Liver (tissue), 9 donors: Measurements from ENCODE around the gene TXNRD2. TPM values are rescaled to one million over a fixed set of nuclear protein-coding genes. Genes with fewer than 3 reads are reported as not detected.

ENCODE experiments used
- DNase-seq: peaks from one replicate; pipeline ENCODE4 v3.0.0-alpha.2; 2017; ENCODE audit warnings: low spot score
- H3K27ac ChIP-seq, 2 donors: one replicate each; pipeline ENCODE4 v1.7.0; 2013; ENCODE audit warnings: inconsistent platforms in 2 of 2, low read length in 2 of 2, control low read depth in 1 of 2, low read depth in 1 of 2, mild to moderate bottlenecking in 1 of 2
- H3K27me3 ChIP-seq, 4 donors: one replicate each; pipeline versions ENCODE4 v1.6.1 to v1.7.0; 2013; ENCODE audit warnings: low read length in 3 of 4, inconsistent platforms in 1 of 4, mild to moderate bottlenecking in 1 of 4, moderate library complexity in 1 of 4; ENCODE audit not compliant: control insufficient read depth in 4 of 4, insufficient read depth in 4 of 4
- H3K36me3 ChIP-seq, 4 donors: one replicate each; pipeline versions ENCODE4 v1.6.1 to v1.7.0; 2013; ENCODE audit warnings: low read length in 3 of 4, mild to moderate bottlenecking in 3 of 4, low read depth in 1 of 4, moderate library complexity in 1 of 4; ENCODE audit not compliant: control insufficient read depth in 4 of 4, insufficient read depth in 3 of 4
- H3K4me1 ChIP-seq, 4 donors: one replicate each; pipeline versions ENCODE4 v1.6.1 to v1.7.0; 2013; ENCODE audit warnings: low read length in 3 of 4, mild to moderate bottlenecking in 3 of 4, moderate library complexity in 1 of 4; ENCODE audit not compliant: control insufficient read depth in 4 of 4, insufficient read depth in 4 of 4
- H3K4me3 ChIP-seq, 3 donors: one replicate each; pipeline versions ENCODE4 v1.6.1 to v1.7.0; 2013; ENCODE audit warnings: low read length in 3 of 3, control low read depth in 1 of 3, low read depth in 1 of 3, mild to moderate bottlenecking in 1 of 3
- H3K9ac ChIP-seq, 2 donors: one replicate each; pipeline ENCODE4 v1.7.0; 2013; ENCODE audit warnings: low read length in 2 of 2, mild to moderate bottlenecking in 2 of 2, moderate library complexity in 2 of 2, control low read depth in 1 of 2, low read depth in 1 of 2
- H3K9me3 ChIP-seq, 4 donors: one replicate each; pipeline versions ENCODE4 v1.6.1 to v1.7.0; 2013; ENCODE audit warnings: low read length in 3 of 4; ENCODE audit not compliant: control insufficient read depth in 4 of 4
- ATF3 ChIP-seq: IDR thresholded peaks from 2 replicates; pipeline ENCODE4 v1.6.1; 2016; ENCODE audit warnings: antibody characterized with exemption
- EGR1 ChIP-seq, 2 donors: IDR thresholded peaks; 2 replicates each; pipeline ENCODE4 v1.6.1; 2016 to 2018; ENCODE audit warnings: antibody characterized with exemption in 2 of 2, low read depth in 2 of 2
- FOXA1 ChIP-seq: IDR thresholded peaks from 2 replicates; pipeline ENCODE4 v1.6.1; 2016; ENCODE audit warnings: antibody characterized with exemption
- FOXA2 ChIP-seq: IDR thresholded peaks from 2 replicates; pipeline ENCODE4 v1.6.1; 2016; ENCODE audit warnings: antibody characterized with exemption
- GABPA ChIP-seq, 2 donors: IDR thresholded peaks in 1 of 2; conservative IDR thresholded peaks in 1 of 2; 2 replicates each; pipeline ENCODE4 v1.6.1; 2016; ENCODE audit warnings: antibody characterized with exemption in 2 of 2, mild to moderate bottlenecking in 1 of 2, moderate library complexity in 1 of 2
- HNF4A ChIP-seq, 2 donors: conservative IDR thresholded peaks; 2 replicates each; pipeline ENCODE4 v1.6.1; 2016; ENCODE audit warnings: antibody characterized with exemption in 2 of 2, mild to moderate bottlenecking in 2 of 2
- HNF4G ChIP-seq: IDR thresholded peaks from 2 replicates; pipeline ENCODE4 v1.6.1; 2016; ENCODE audit warnings: antibody characterized with exemption
- JUND ChIP-seq, 2 donors: IDR thresholded peaks; 2 replicates each; pipeline ENCODE4 v1.6.1; 2016; ENCODE audit warnings: antibody characterized with exemption in 2 of 2
- NR2F2 ChIP-seq: IDR thresholded peaks from 2 replicates; pipeline ENCODE4 v1.6.1; 2016; ENCODE audit warnings: antibody characterized with exemption
- RXRA ChIP-seq, 2 donors: IDR thresholded peaks; 2 replicates each; pipeline ENCODE4 v1.6.1; 2017 to 2018; ENCODE audit warnings: antibody characterized with exemption in 2 of 2, mild to moderate bottlenecking in 1 of 2
- SP1 ChIP-seq: IDR thresholded peaks from 2 replicates; pipeline ENCODE4 v1.6.1; 2018; ENCODE audit warnings: antibody characterized with exemption, mild to moderate bottlenecking
- TAF1 ChIP-seq: conservative IDR thresholded peaks from 2 replicates; pipeline ENCODE4 v1.6.1; 2016; ENCODE audit warnings: antibody characterized with exemption, mild to moderate bottlenecking
- YY1 ChIP-seq: IDR thresholded peaks from 2 replicates; pipeline ENCODE4 v1.6.1; 2016; ENCODE audit warnings: antibody characterized with exemption, mild to moderate bottlenecking
- WGBS: extraction: QIAGEN DNeasy Blood & Tissue Kit; methylation state at CpG from one replicate; pipeline ENCODE4 v1.1.7; 2013; 5-methylcytosine and 5-hydroxymethylcytosine counted together
- polyA plus RNA-seq, 2 donors: library from polyadenylated mRNA; stranded (reverse) in 1 of 2; unstranded in 1 of 2; fragments of 200-250 nt in 1 of 2; fragments of >200 nt in 1 of 2; fragmentation: Nextera tagmentation in 1 of 2; extraction: Ambion mirVana in 1 of 2; gene quantifications; one replicate each; pipeline versions ENCODE4 v1.2.1 to v1.2.3, GENCODE V29; 2013 to 2015
- total RNA-seq, 2 donors: library from RNA; depleted of rRNA; stranded (reverse); fragments of >200 nt; gene quantifications; one replicate each; pipeline ENCODE4 v1.2.3, GENCODE V29; 2014
- TF ChIP-seq, protein P1 (sequence below): fragments of 150-350 bp; IDR thresholded peaks from 2 replicates; pipeline ENCODE4 v1.5.1; 2017; ENCODE audit warnings: improper control_type of control experiment, low read depth, low read length; ENCODE audit not compliant: missing input control
- TF ChIP-seq, protein P2 (sequence below): IDR thresholded peaks from 2 replicates; pipeline ENCODE4 v1.6.1; 2016; ENCODE audit warnings: antibody characterized with exemption
- TF ChIP-seq, protein P3 (sequence below): IDR thresholded peaks from 2 replicates; pipeline ENCODE4 v1.6.1; 2016; ENCODE audit warnings: antibody characterized with exemption, mild to moderate bottlenecking
- donor health status: healthy.
- donor health status: healthy.
- donor health status: healthy.
- donor health status: healthy.
- donor health status: healthy.

Gene TXNRD2
- total and polyA plus RNA-seq, 4 donors, result 22.2 to 41.3 (median 33.6) TPM

DNA sequence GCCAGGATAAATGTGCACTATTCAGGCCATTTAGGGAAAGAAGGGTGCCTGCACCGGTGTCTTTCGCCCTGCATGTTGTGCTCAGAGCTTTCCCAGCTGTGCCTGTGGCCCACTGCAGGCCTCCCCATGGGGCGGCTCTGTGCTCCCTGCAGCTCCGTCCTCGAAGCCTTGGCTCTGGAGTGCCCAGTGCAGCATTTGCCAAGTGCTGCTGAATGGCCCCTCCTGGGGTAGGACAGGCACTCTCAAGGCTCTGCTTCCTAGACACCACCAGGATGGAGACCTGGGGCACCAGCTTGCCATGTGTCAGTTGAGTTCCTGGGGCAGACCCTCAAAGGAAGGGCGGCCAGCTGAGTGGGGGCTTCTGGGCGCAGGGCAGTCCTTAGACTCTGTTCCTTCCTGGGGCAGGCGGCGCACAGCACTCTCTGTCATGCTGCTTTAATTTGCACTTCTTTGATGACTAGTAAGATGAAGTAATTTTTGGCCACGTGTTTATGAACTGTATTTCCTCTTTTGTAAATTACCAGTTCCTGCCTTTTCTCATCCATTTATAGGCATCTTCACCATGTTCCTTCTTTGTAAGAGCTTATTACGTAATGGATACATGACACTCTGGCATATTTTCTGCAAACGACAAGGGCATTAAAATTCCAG is 54.9 kb downstream of the TXNRD2 start:
- WGBS, result 84% methylated on average over 12 of the region's 12 CpGs
- H3K4me3 ChIP-seq, result no peak overlapping the region
- TF ChIP-seq, protein P1, sequence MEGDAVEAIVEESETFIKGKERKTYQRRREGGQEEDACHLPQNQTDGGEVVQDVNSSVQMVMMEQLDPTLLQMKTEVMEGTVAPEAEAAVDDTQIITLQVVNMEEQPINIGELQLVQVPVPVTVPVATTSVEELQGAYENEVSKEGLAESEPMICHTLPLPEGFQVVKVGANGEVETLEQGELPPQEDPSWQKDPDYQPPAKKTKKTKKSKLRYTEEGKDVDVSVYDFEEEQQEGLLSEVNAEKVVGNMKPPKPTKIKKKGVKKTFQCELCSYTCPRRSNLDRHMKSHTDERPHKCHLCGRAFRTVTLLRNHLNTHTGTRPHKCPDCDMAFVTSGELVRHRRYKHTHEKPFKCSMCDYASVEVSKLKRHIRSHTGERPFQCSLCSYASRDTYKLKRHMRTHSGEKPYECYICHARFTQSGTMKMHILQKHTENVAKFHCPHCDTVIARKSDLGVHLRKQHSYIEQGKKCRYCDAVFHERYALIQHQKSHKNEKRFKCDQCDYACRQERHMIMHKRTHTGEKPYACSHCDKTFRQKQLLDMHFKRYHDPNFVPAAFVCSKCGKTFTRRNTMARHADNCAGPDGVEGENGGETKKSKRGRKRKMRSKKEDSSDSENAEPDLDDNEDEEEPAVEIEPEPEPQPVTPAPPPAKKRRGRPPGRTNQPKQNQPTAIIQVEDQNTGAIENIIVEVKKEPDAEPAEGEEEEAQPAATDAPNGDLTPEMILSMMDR, result no peak
- TF ChIP-seq JUND (IDR thresholded peaks at IDR 0.05) (no peak), FOXA2 (no peak)
- H3K4me1 ChIP-seq, result peaks cover 0 to under 1% (median 0%) of the 10 kb centered on the region in 4 donors
- H3K36me3 ChIP-seq, result peaks cover 0 to 14% (median 2%) of the 10 kb centered on the region in 4 donors
- no peak overlapping the region for H3K9ac ChIP-seq
- H3K27ac ChIP-seq, result no peak overlapping the region
- no peaks in the 10 kb centered on the region for H3K9me3 ChIP-seq
- no peak for DNase-seq
- H3K27me3 ChIP-seq, result no peaks in the 10 kb centered on the region

DNA sequence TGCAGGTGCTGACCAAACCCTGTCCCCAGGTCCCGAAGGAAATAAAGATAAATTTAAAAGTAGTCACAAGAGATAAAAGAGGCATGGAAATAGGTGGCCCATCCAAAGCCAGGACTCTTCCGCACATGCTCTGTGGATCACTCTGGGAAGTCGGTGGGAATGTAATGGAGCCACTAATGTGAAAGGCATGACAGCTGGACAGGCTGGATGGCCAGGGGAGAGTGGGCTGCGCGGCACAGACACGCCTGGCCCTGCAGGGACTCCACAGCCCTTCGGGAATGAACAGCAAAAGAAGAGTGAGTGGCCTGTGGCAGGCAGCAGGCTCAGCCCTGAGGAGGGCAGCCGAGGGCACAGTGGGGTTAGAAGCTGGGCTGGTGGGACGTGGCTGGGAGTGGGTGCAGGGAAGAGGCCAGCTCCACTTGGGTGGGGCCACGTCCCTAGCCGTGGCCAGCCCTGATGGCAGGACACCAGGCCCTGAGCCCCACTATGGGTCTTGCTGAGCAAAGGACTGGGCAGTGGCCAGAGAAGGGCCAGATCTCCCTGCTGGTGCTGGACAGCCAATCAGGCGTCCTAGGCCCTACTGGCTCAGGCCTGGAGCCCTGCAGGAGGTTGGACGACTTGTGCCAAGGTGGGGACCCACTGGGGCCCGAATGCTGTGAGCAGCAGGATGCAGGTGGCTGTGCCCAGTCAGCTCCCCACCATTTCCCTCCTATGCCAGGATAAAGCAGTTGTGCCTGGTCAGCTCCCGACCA is 55.6 kb downstream of the TXNRD2 start:
- TF ChIP-seq EGR1 (IDR thresholded peaks at IDR 0.05; ENCODE audit: low read depth in 2 of 2) (no peak), HNF4G (no peak), RXRA (IDR thresholded peaks at IDR 0.05) (no peak), SP1 (no peak), TAF1 (no peak), NR2F2 (no peak), FOXA1 (no peak), HNF4A (conservative IDR thresholded peaks at IDR 0.05) (no peak), YY1 (no peak), FOXA2 (no peak), GABPA (IDR thresholded peaks at IDR 0.05 in 1 of 2, conservative IDR thresholded peaks at IDR 0.05 in 1 of 2) (no peak), ATF3 (no peak)
- TF ChIP-seq, protein P2, sequence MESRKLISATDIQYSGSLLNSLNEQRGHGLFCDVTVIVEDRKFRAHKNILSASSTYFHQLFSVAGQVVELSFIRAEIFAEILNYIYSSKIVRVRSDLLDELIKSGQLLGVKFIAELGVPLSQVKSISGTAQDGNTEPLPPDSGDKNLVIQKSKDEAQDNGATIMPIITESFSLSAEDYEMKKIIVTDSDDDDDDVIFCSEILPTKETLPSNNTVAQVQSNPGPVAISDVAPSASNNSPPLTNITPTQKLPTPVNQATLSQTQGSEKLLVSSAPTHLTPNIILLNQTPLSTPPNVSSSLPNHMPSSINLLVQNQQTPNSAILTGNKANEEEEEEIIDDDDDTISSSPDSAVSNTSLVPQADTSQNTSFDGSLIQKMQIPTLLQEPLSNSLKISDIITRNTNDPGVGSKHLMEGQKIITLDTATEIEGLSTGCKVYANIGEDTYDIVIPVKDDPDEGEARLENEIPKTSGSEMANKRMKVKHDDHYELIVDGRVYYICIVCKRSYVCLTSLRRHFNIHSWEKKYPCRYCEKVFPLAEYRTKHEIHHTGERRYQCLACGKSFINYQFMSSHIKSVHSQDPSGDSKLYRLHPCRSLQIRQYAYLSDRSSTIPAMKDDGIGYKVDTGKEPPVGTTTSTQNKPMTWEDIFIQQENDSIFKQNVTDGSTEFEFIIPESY, result no peak
- TF ChIP-seq, protein P1, result no peak
- TF ChIP-seq, protein P3, sequence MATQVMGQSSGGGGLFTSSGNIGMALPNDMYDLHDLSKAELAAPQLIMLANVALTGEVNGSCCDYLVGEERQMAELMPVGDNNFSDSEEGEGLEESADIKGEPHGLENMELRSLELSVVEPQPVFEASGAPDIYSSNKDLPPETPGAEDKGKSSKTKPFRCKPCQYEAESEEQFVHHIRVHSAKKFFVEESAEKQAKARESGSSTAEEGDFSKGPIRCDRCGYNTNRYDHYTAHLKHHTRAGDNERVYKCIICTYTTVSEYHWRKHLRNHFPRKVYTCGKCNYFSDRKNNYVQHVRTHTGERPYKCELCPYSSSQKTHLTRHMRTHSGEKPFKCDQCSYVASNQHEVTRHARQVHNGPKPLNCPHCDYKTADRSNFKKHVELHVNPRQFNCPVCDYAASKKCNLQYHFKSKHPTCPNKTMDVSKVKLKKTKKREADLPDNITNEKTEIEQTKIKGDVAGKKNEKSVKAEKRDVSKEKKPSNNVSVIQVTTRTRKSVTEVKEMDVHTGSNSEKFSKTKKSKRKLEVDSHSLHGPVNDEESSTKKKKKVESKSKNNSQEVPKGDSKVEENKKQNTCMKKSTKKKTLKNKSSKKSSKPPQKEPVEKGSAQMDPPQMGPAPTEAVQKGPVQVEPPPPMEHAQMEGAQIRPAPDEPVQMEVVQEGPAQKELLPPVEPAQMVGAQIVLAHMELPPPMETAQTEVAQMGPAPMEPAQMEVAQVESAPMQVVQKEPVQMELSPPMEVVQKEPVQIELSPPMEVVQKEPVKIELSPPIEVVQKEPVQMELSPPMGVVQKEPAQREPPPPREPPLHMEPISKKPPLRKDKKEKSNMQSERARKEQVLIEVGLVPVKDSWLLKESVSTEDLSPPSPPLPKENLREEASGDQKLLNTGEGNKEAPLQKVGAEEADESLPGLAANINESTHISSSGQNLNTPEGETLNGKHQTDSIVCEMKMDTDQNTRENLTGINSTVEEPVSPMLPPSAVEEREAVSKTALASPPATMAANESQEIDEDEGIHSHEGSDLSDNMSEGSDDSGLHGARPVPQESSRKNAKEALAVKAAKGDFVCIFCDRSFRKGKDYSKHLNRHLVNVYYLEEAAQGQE, result no peak
- WGBS, result 90% methylated on average over 15 of the region's 15 CpGs
- no peak for DNase-seq
- H3K9ac ChIP-seq, result no peak overlapping the region
- H3K9me3 ChIP-seq, result no peaks in the 10 kb centered on the region
- no peak overlapping the region for H3K4me3 ChIP-seq
- H3K4me1 ChIP-seq, result no peaks in the 10 kb centered on the region
- H3K27ac ChIP-seq, result no peak overlapping the region
- no peaks in the 10 kb centered on the region for H3K27me3 ChIP-seq
- peaks cover 0 to 12% (median 2%) of the 10 kb centered on the region in 4 donors for H3K36me3 ChIP-seq
